ENCODE results near the gene SP140. TPM values are rescaled to one million over a fixed set of nuclear protein-coding genes. Genes with fewer than 3 reads are reported as not detected.
"Not testable (repeated sequence)": the region's sequence is repeated elsewhere in the genome, so short reads cannot be mapped to it uniquely, and the experiment has no call there.

SP140 gene
- polyA plus RNA-seq, 1 donor, result 2.2 TPM

DNA sequence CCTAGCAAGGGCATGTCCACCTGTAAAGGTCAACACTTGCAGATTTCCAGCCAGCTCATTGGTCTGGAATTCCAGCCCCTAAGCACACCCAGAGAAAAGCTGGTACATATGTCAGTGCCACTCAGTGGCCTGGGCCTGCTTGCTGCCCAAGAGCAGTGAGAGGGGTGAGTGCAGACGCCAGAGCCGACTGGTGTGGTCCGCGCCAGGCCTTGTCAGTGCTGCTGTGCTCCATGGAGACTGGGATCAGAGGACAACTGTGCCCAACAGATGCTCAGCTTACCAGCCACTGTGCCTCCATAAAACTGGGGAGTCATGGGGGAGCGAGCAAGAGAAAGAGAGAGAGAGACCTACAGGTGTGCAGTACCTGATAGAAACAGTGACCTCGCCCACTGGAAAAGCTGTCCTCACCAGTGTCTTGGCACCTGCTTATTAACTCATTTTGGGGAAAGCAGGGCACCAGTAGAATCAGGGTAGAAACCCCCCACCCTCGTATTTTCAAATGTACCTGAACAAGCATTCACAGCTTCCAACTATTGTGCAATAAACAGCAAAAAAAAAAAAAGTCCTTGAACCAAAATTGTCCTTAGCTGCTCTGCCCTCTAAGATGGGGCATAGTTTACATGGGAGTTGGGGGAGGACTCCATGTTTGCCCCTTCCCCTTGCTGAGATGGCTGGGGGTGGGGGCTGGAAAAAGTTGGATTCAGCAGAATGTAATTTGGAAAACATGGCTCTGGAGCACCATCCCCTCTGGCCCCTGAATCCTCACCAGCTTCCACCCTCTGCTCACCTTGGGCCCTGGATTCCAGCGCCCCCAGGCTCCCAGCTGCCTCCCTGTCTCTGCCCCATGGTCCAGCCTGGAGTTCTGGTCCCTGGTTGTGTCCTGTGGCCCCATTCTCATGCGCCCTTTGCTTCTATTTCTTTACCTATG, 100.0 kb downstream of the SP140 start:
- no peak overlapping the region for H3K4me3 ChIP-seq (ENCODE audit: low read length)
- no peaks in the 10 kb centered on the region for H3K36me3 ChIP-seq (ENCODE audit: control insufficient read depth, insufficient read depth, low read length)
- H3K9me3 ChIP-seq (ENCODE audit: control insufficient read depth, low read depth, low read length), result peaks cover 11% of the 10 kb centered on the region
- DNase-seq, result no peak
- H3K27me3 ChIP-seq (ENCODE audit: control insufficient read depth, insufficient read depth, low read length), result no peaks in the 10 kb centered on the region
- H3K4me1 ChIP-seq (ENCODE audit: control insufficient read depth, insufficient read depth, low read length), result peaks cover 4% of the 10 kb centered on the region
- WGBS (ENCODE audit: insufficient coverage, low lambda C conversion rate), result no CpG with 5 or more reads among the region's 9 CpGs
- no peak overlapping the region for H3K27ac ChIP-seq (ENCODE audit: low read length)

GRCh38 chr2:230326453-230327417, 101.2 kb downstream of the SP140 start, which contains the start of gene SP140L:
Gene SP140L (plus strand): TSS chr2:230327193. CDS start chr2:230327270, 77 bp downstream.
- no CpG with 5 or more reads among the region's 11 CpGs for WGBS (ENCODE audit: insufficient coverage, low lambda C conversion rate)
- H3K27me3 ChIP-seq (ENCODE audit: control insufficient read depth, insufficient read depth, low read length), result no peaks in the 10 kb centered on the region
- peak within 1 kb of the TSS; percentile 21 for H3K27ac ChIP-seq (ENCODE audit: low read length)
- peak; percentile 72 to 89 for DNase-seq
- peak within 1 kb of the TSS; percentile 19 for H3K4me3 ChIP-seq (ENCODE audit: low read length)
- H3K36me3 ChIP-seq (ENCODE audit: control insufficient read depth, insufficient read depth, low read length), result no peaks in the 10 kb centered on the region
- H3K4me1 ChIP-seq (ENCODE audit: control insufficient read depth, insufficient read depth, low read length), result peaks cover 4% of the 10 kb centered on the region
- peaks cover 7% of the 10 kb centered on the region for H3K9me3 ChIP-seq (ENCODE audit: control insufficient read depth, low read depth, low read length)

DNA sequence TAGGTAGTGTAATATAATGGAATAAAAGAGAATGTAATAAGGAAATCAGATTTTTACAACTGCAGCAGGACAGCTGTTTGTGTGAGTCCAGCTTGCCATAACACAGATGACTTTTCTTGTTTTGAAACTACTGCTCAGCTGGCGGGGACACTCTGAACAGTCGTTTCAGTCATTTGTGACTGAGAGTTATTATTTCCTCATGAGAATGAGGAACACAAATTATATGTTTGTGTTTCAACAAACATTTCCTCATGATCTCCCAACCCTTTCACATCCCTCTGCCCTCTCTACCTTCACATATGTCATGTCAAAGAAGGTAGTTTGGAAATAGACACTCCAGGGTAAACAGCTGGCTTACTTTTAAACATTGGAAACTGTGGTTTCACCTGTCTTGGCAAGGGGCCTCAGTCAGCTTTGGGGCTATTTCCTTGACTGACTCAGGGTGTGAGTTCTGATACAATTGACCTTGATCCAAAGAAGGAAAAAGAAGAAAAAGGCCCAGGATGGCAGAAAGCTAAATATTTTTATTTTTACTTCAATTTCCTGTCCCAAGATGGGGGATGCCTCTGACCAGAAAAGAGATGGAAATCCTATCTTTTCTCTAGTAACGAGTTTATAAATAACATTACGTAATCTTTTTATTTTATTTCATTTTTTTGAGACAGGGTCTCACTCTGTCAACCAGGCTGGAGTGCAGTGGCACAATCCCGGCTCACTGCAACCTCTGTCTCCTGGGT, 102.0 kb downstream of the SP140 start:
- H3K4me1 ChIP-seq (ENCODE audit: control insufficient read depth, insufficient read depth, low read length), result peaks cover 4% of the 10 kb centered on the region
- WGBS (ENCODE audit: insufficient coverage, low lambda C conversion rate), result 100% methylated on average over 1 of the region's 5 CpGs
- DNase-seq, result no peak
- H3K27me3 ChIP-seq (ENCODE audit: control insufficient read depth, insufficient read depth, low read length), result no peaks in the 10 kb centered on the region
- H3K36me3 ChIP-seq (ENCODE audit: control insufficient read depth, insufficient read depth, low read length), result no peaks in the 10 kb centered on the region
- H3K27ac ChIP-seq (ENCODE audit: low read length), result peak overlapping the region; percentile 21
- H3K9me3 ChIP-seq (ENCODE audit: control insufficient read depth, low read depth, low read length), result peaks cover 7% of the 10 kb centered on the region
- H3K4me3 ChIP-seq (ENCODE audit: low read length), result peak overlapping the region; percentile 19

- 100% methylated on average over 7 of the region's 8 CpGs for WGBS (ENCODE audit: insufficient coverage, low lambda C conversion rate)
- peaks cover 4% of the 10 kb centered on the region for H3K4me1 ChIP-seq (ENCODE audit: control insufficient read depth, insufficient read depth, low read length)
- no peak overlapping the region for H3K4me3 ChIP-seq (ENCODE audit: low read length)
- peaks cover 4% of the 10 kb centered on the region for H3K9me3 ChIP-seq (ENCODE audit: control insufficient read depth, low read depth, low read length)
- H3K27me3 ChIP-seq (ENCODE audit: control insufficient read depth, insufficient read depth, low read length), result no peaks in the 10 kb centered on the region
- no peaks in the 10 kb centered on the region for H3K36me3 ChIP-seq (ENCODE audit: control insufficient read depth, insufficient read depth, low read length)
- H3K27ac ChIP-seq (ENCODE audit: low read length), result no peak overlapping the region
- DNase-seq, result no peak
Measured at GRCh38 chr2:230328155-230328458, 102.6 kb downstream of the SP140 start.

DNA sequence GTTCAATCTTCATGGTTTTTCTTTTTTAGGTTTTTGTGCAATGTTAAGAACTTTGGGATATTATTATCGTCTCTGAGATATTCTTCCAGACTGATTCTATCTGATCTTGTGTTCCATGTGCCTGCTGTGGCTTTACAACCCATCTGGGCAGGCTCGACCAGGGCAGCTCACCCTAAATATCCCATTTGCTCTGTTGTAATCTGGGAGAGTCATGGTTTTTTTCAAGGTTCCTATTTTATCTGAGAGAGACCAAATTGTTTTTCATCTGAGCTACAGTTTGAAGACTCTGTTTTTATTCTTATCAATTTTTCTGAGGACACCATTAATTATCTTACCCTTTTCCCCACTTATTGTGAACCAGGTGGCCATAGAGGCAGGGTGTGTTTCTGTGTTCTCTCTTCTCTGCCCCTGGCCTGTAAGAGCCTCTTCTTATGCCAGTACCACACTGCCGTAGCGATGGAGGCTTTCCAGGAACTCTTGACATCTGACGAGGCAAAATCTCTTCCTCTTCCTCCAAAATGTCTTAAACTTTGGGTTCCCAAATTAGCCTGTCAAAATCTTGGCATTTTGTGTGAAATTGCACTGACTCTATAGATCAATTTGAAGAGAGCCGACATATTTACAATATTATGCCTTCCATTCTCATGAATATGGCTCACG, 104.5 kb downstream of the SP140 start:
- H3K9me3 ChIP-seq (ENCODE audit: control insufficient read depth, low read depth, low read length), result no peaks in the 10 kb centered on the region
- 90% methylated on average over 2 of the region's 7 CpGs for WGBS (ENCODE audit: insufficient coverage, low lambda C conversion rate)
- H3K27ac ChIP-seq (ENCODE audit: low read length), result no peak overlapping the region

GRCh38 chr2:230330725-230331124, 105.2 kb downstream of the SP140 start:
- Histone ChIP-seq H3K36me3 (ENCODE audit: control insufficient read depth, insufficient read depth, low read length) (peaks cover 6% of the 10 kb centered on the region), H3K27me3 (ENCODE audit: control insufficient read depth, insufficient read depth, low read length) (no peaks in the 10 kb centered on the region), H3K27ac (ENCODE audit: low read length) (no peak overlapping the region), H3K9me3 (ENCODE audit: control insufficient read depth, low read depth, low read length) (no peaks in the 10 kb centered on the region), H3K4me3 (ENCODE audit: low read length) (no peak overlapping the region), H3K4me1 (ENCODE audit: control insufficient read depth, insufficient read depth, low read length) (peaks cover 4% of the 10 kb centered on the region)
- WGBS (ENCODE audit: insufficient coverage, low lambda C conversion rate), result 100% methylated on average over 1 of the region's 7 CpGs
- DNase-seq, result no peak

More for the DNA sequence above, 104.5 kb downstream of the SP140 start:
- H3K27me3 ChIP-seq (ENCODE audit: control insufficient read depth, insufficient read depth, low read length), result no peaks in the 10 kb centered on the region
- no peak for DNase-seq
- H3K36me3 ChIP-seq (ENCODE audit: control insufficient read depth, insufficient read depth, low read length), result peaks cover 6% of the 10 kb centered on the region
- peaks cover 4% of the 10 kb centered on the region for H3K4me1 ChIP-seq (ENCODE audit: control insufficient read depth, insufficient read depth, low read length)
- no peak overlapping the region for H3K4me3 ChIP-seq (ENCODE audit: low read length)

DNA sequence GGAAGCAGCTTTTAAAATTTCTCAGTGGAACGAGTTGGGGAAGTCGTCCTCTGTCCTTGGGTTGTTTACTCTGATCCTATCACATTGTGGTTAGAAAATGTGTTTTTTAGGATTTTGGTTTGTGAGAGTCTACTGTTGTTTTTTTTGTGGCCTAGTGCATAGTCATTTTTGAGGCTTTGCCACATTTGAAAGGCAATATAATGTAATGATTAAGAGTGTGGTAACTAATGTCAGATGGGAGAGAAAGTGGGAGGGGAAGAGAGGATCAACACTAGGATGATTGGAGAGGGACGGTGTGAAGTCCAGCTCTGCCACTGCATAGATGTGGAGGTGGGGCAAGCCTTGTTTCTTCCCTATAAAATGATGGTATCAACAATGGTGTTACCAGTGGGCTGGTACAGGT, 109.9 kb downstream of the SP140 start:
- no CpG with 5 or more reads among the region's 3 CpGs for WGBS (ENCODE audit: insufficient coverage, low lambda C conversion rate)
- H3K4me1 ChIP-seq (ENCODE audit: control insufficient read depth, insufficient read depth, low read length), result no peaks in the 10 kb centered on the region
- DNase-seq, result peak in 1 of 2 donors; percentile 30
- no peaks in the 10 kb centered on the region for H3K9me3 ChIP-seq (ENCODE audit: control insufficient read depth, low read depth, low read length)
- no peaks in the 10 kb centered on the region for H3K27me3 ChIP-seq (ENCODE audit: control insufficient read depth, insufficient read depth, low read length)
- peaks cover 6% of the 10 kb centered on the region for H3K36me3 ChIP-seq (ENCODE audit: control insufficient read depth, insufficient read depth, low read length)
- H3K4me3 ChIP-seq (ENCODE audit: low read length), result no peak overlapping the region
- H3K27ac ChIP-seq (ENCODE audit: low read length), result no peak overlapping the region

GRCh38 chr2:230335864-230336506, 110.4 kb downstream of the SP140 start:
- no peak for DNase-seq
- Histone ChIP-seq H3K9me3 (ENCODE audit: control insufficient read depth, low read depth, low read length) (no peaks in the 10 kb centered on the region), H3K36me3 (ENCODE audit: control insufficient read depth, insufficient read depth, low read length) (peaks cover 6% of the 10 kb centered on the region), H3K27me3 (ENCODE audit: control insufficient read depth, insufficient read depth, low read length) (no peaks in the 10 kb centered on the region), H3K27ac (ENCODE audit: low read length) (no peak overlapping the region), H3K4me3 (ENCODE audit: low read length) (no peak overlapping the region), H3K4me1 (ENCODE audit: control insufficient read depth, insufficient read depth, low read length) (no peaks in the 10 kb centered on the region)
- WGBS (ENCODE audit: insufficient coverage, low lambda C conversion rate), result no CpG with 5 or more reads among the region's 3 CpGs

DNA sequence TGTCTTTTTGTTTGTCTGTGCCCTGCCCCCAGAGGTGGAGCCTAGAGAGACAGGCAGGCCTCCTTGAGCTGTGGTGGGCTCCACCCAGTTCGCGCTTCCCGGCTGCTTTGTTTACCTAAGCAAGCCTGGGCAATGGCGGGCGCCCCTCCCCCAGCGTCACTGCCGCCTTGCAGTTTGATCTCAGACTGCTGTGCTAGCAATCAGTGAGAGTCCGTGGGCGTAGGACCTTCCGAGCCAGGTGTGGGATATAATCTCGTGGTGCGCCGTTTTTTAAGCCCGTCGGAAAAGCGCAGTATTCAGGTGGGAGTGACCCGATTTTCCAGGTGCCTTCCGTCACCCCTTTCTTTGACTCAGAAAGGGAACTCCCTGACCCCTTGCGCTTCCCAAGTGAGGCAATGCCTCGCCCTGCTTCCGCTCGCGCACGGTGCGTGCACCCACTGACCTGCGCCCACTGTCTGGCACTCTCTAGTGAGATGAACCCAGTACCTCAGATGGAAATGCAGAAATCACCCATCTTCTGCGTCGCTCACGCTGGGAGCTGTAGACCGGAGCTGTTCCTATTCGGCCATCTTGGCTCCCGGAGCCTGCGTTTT, 116.5 kb downstream of the SP140 start:
- H3K4me3 ChIP-seq (ENCODE audit: low read length); DNase-seq; H3K27me3 ChIP-seq (ENCODE audit: control insufficient read depth, insufficient read depth, low read length); H3K36me3 ChIP-seq (ENCODE audit: control insufficient read depth, insufficient read depth, low read length); H3K4me1 ChIP-seq (ENCODE audit: control insufficient read depth, insufficient read depth, low read length); H3K27ac ChIP-seq (ENCODE audit: low read length): not testable (repeated sequence)
- 100% methylated on average over 5 of the region's 33 CpGs for WGBS (ENCODE audit: insufficient coverage, low lambda C conversion rate)
- H3K9me3 ChIP-seq (ENCODE audit: control insufficient read depth, low read depth, low read length), result peaks cover 12% of the 10 kb centered on the region
